Activated T-cell treated with anti-CD3 and anti-CD28 coated beads, Interleukin-2, amount 50 U/mL, for 24 hours (primary cell): ENCODE data around the gene NDUFB7.

Experiments used
- DNase-seq: peaks from one replicate; pipeline ENCODE4 v3.0.0-alpha.2; 2020
- H3K27ac Mint-ChIP-seq: 2 replicates; pipeline ENCODE4 v1.8.0; 2020; ENCODE audit warnings: mild to moderate bottlenecking, mixed read lengths
- H3K27me3 Mint-ChIP-seq: 2 replicates; pipeline ENCODE4 v1.8.0; 2020; ENCODE audit warnings: mixed read lengths
- H3K36me3 Mint-ChIP-seq: 2 replicates; pipeline ENCODE4 v1.8.0; 2020; ENCODE audit warnings: low read depth, mixed read lengths
- H3K4me1 Mint-ChIP-seq: 2 replicates; pipeline ENCODE4 v1.8.0; 2020; ENCODE audit warnings: low read depth, mixed read lengths
- H3K4me3 Mint-ChIP-seq: 2 replicates; pipeline ENCODE4 v1.8.0; 2020; ENCODE audit warnings: mild to moderate bottlenecking, moderate library complexity, mixed read lengths
- H3K9me3 Mint-ChIP-seq: 2 replicates; pipeline ENCODE4 v1.8.0; 2020; ENCODE audit warnings: mixed read lengths

Gene NDUFB7

DNA sequence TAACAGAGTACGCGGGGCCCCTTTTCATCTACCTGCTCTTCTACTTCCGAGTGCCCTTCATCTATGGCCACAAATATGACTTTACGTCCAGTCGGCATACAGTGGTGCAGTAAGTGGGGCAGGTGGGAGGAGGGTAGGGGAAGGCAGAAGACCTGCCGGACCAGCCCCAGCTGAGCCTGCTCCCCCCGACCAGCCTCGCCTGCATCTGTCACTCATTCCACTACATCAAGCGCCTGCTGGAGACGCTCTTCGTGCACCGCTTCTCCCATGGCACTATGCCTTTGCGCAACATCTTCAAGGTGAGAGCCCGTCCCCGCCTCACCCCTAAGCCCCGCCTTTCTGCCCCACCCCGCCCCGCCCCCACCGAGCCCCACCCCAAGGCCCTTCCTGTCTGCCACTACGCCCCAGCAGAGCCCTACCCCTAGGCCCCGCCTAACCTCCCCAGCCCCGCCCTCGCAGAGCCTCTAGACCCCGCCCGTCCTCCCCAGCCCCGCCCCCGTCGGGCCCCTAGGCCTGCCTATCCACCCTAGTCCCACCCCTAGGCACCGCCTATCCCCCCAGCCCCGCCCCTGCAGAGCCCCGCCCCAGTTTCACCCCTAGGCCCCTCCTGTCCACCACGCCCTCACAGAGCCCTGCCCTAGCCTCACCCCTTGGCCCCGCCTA is 7.7 kb downstream of the NDUFB7 start:
- DNase-seq: peak; percentile 63
- Mint-ChIP-seq H3K27ac (peak overlapping the region; percentile 82), H3K4me3 (no peak overlapping the region), H3K27me3 (no peaks in the 10 kb centered on the region), H3K4me1 (peaks cover 36% of the 10 kb centered on the region), H3K9me3 (no peaks in the 10 kb centered on the region), H3K36me3 (peaks cover 51% of the 10 kb centered on the region)

DNA sequence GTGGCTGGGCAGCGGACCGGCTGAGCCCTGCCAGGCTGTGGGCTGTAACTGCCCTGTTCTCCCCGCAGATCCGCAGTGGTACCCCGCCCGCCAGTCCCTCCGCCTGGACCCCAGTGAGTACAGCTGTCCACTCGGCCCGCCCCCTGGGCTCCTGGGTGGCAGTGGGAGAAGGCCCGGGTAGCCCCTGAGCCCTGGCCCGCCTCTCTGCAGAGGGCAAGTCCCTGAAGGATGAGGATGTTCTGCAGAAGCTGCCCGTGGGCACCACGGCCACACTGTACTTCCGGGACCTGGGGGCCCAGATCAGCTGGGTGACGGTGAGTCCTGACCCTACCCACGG is 8.3 kb downstream of the NDUFB7 start:
- no peak for DNase-seq
- H3K9me3 Mint-ChIP-seq: no peaks in the 10 kb centered on the region
- H3K27me3 Mint-ChIP-seq: no peaks in the 10 kb centered on the region
- peaks cover 33% of the 10 kb centered on the region for H3K4me1 Mint-ChIP-seq
- peak overlapping the region; percentile 82 for H3K27ac Mint-ChIP-seq
- H3K36me3 Mint-ChIP-seq: peaks cover 47% of the 10 kb centered on the region
- H3K4me3 Mint-ChIP-seq: no peak overlapping the region

DNA sequence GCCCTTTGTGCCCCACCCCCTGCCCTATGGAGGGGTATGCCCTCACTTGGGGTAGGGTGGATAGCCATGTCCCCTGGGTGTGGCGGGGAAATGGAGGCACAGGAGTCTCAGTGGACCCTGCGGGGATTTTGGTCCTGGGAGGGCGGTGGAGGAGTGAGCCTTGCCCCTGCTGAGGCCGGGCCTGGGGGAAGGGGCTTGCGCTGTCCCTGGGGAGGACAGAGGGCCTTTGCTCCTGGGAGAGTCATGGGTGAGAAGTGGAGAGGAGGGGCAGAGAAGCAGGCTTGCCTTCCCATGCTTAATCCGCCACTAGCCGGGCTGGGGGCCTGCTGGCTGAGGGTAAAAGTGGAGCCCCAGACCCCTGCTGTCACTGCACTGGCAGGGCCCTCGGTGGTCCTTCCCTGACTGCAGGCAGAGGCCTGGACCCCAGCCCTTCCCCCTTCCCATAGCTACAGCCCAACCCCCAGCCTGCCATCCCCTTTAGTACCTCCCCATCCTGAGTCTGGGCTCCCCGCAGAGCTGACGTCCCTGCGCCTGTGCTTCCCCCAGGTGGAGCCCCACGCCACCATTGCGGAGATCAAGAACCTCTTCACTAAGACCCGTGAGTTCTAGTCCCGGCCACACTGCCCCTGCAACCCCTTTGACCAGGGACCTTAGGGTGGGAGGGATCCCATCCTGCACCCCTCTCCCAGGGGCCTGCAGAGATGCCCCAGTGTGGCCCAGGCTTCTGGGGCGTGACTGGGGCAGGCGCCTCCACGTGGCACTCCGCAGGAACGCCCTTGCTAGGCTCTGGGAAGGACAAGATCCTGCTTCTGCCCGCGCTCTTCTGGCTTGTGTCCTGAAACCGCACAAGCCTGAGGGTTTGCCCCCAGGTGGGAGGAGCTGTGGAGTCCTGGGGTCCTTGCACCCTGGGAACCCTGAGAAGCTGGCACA is 8.9 kb downstream of the NDUFB7 start:
- peak overlapping the region; percentile 68 for H3K27ac Mint-ChIP-seq
- H3K36me3 Mint-ChIP-seq: peaks cover 44% of the 10 kb centered on the region
- DNase-seq: no peak
- no peaks in the 10 kb centered on the region for H3K27me3 Mint-ChIP-seq
- H3K4me3 Mint-ChIP-seq: no peak overlapping the region
- H3K9me3 Mint-ChIP-seq: no peaks in the 10 kb centered on the region
- H3K4me1 Mint-ChIP-seq: peaks cover 35% of the 10 kb centered on the region

DNA sequence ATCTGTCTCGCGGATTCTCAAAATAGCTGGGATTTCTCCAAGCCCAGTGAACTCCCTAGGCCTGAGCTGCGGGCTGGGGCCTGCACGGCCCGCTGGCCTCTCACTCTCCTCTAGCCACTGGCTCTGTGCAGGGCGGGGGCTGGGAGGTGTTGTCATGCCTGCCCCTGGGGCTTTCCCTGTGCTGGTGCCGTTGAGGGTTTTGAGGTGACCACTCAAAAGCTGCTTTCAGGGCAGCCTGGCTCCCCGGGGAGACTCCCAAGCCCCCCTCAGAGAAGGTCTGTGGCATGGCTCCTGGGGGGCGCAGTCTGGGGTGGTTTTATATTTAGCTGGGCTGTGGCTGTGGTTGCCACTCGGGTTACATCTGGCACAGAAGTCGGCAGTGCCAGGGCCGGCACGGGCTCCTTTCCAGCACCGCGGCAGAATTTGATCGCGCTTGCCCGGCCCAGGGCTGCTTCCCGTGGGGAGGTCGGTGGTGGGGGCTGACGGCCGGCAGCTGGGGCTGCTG is 10.0 kb downstream of the NDUFB7 start:
- Mint-ChIP-seq H3K4me3 (no peak overlapping the region), H3K4me1 (peaks cover 28% of the 10 kb centered on the region), H3K27ac (peak overlapping the region; percentile 61), H3K9me3 (no peaks in the 10 kb centered on the region), H3K27me3 (no peaks in the 10 kb centered on the region), H3K36me3 (peaks cover 35% of the 10 kb centered on the region)
- no peak for DNase-seq

DNA sequence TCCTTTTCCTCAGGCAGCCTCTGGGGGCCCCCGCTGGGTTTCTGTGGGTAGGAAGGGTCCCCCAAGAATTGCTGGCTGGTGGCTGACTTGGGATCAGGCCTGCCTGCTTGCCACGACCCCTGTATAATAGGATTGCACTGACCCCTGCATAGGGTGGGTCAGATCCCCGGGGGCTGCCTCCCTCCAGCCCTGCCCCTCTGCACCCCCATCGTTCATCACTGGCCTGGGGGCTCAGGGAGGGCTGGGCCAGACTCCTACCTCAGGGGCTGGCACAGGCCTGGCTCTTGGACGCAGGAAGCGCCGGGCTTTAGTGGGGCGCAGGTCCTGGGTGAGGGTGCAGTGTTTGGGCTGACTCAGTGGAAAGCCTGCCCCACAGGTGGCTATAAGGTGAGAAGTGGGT is 10.6 kb downstream of the NDUFB7 start:
- DNase-seq: no peak
- H3K27me3 Mint-ChIP-seq: no peaks in the 10 kb centered on the region
- no peak overlapping the region for H3K27ac Mint-ChIP-seq
- no peaks in the 10 kb centered on the region for H3K9me3 Mint-ChIP-seq
- H3K4me1 Mint-ChIP-seq: peaks cover 34% of the 10 kb centered on the region
- H3K36me3 Mint-ChIP-seq: peaks cover 31% of the 10 kb centered on the region
- H3K4me3 Mint-ChIP-seq: no peak overlapping the region

DNA sequence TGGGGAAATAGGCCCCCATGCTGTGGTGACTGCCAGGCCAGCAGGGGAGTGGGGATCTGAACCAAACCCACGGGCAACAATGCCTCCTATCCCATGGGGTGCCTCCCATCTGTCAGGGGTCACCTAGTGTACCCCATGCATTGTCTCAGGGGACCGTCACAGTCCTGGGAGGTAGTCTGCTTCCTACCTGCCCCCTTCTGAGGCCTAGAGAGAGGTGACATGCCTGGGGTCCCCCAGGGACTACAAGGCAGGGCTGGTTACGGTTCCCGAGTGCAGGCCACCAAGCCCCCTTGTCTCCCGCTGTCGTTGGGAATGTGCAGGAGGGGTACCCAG is 11.1 kb downstream of the NDUFB7 start:
- no peaks in the 10 kb centered on the region for H3K9me3 Mint-ChIP-seq
- no peak overlapping the region for H3K4me3 Mint-ChIP-seq
- no peak for DNase-seq
- peaks cover 26% of the 10 kb centered on the region for H3K36me3 Mint-ChIP-seq
- no peaks in the 10 kb centered on the region for H3K27me3 Mint-ChIP-seq
- H3K27ac Mint-ChIP-seq: peak overlapping the region; percentile 89
- H3K4me1 Mint-ChIP-seq: peaks cover 39% of the 10 kb centered on the region

DNA sequence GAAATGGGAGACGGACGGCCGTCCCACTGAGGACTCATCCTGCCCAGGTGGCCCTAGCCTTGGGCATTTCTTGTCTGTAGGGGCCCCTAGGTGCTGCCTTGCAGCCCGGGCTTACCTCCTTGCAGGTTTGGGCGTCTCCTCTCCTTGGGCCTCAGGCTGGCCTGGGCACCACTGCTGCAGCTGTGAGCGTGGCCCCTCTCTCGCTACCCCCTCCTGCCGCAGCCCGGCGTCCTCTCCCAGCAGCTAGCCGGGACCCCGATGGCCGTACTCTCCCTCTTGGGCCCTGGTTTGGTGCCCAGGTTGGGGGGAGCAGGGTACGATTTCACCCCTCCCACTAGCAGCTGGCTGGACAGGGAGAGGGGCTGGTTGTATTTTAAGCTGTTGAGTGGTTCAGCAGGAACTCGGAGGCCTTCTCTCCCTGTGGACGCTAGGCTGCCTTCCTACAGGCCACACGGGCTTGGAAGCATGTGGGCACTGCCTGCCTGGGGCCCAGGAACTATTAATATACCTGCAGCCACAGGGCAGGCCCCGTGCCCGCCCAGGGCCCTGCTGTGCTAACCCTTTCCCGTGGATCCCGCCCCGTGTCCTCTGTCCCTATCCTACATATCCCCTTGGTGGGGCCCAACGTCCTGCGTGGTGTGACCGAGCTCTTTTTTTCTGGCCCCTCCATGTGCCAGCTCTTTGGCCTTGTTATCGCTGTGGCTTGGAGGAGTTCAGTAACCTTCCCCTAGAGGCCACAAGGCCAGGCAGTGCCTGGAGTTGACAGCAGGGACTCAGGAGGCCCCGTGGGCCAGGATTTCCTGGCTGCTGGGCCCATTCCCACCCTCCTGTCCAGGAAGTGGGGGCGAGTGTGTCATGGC is 11.7 kb downstream of the NDUFB7 start:
- no peak for DNase-seq
- Mint-ChIP-seq H3K4me3 (no peak overlapping the region), H3K27ac (peak overlapping the region; percentile 89), H3K27me3 (no peaks in the 10 kb centered on the region), H3K36me3 (peaks cover 20% of the 10 kb centered on the region), H3K4me1 (peaks cover 41% of the 10 kb centered on the region), H3K9me3 (no peaks in the 10 kb centered on the region)

DNA sequence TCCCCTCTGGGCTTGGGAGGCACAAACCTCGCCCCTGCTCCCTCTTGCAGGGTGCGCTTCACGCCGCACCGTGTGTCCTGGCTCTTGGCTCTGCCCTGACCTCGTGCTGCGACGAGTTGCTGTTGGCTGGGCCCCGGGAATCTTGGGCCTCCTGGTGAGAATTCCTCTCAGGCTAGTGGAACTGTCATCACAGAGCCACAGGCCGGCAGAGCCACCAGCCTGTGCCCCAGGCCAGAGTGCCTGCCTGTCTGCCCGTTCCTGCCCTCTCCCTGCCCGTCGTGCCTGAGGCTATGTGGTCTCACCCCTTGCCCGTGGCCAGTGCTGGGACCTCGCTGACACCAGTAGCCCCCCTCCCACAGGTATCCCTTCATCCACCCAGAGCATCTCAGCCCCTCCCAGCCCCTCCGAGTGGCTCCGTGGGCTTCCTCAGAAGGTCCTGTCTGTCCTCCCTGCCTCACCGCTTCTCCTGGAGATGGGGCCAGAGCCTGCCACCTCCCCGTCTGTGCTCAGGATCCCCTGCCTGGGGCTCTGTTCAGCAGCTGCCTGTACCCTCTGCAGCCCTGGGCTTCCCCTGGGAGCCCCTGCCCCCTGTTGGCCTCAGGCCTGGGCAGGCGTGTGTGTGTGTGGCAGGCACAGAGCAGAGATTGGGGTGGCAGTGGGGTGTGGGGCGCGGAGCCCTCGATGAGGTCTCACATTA is 13.3 kb downstream of the NDUFB7 start:
- Mint-ChIP-seq H3K36me3 (peaks cover 13% of the 10 kb centered on the region), H3K27me3 (no peaks in the 10 kb centered on the region), H3K4me3 (no peak overlapping the region), H3K4me1 (peaks cover 46% of the 10 kb centered on the region), H3K27ac (no peak overlapping the region), H3K9me3 (no peaks in the 10 kb centered on the region)
- no peak for DNase-seq

DNA sequence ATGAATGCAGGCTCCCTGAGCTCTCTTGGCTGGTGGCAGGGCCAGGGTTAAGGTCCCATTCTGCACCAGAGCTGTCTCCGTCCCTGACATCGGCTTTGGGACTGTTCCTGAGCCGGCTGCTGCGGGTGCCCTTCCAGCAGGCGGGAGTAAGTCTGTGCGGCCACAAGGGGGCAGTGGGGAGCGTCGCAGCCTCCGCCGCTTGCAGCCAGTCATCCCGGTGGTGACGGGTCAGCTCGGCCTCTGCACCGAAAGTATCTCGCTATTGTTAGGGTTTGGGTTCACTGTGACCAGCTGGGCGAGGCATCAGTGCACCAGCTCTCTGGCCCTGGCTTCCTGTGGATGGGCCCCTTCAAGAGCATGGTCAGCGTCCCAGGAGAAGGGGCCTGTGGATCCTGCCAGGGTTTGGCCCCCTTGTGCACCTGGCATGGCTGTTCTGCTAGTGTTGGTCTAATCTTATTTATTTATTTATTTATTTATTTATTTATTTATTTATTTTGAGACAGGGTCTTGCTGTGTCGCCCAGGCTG is 15.1 kb downstream of the NDUFB7 start:
- Mint-ChIP-seq H3K27ac (no peak overlapping the region), H3K27me3 (no peaks in the 10 kb centered on the region), H3K4me1 (peaks cover 55% of the 10 kb centered on the region), H3K36me3 (peaks cover 16% of the 10 kb centered on the region), H3K4me3 (no peak overlapping the region), H3K9me3 (no peaks in the 10 kb centered on the region)
- DNase-seq: peak; percentile 83

DNA sequence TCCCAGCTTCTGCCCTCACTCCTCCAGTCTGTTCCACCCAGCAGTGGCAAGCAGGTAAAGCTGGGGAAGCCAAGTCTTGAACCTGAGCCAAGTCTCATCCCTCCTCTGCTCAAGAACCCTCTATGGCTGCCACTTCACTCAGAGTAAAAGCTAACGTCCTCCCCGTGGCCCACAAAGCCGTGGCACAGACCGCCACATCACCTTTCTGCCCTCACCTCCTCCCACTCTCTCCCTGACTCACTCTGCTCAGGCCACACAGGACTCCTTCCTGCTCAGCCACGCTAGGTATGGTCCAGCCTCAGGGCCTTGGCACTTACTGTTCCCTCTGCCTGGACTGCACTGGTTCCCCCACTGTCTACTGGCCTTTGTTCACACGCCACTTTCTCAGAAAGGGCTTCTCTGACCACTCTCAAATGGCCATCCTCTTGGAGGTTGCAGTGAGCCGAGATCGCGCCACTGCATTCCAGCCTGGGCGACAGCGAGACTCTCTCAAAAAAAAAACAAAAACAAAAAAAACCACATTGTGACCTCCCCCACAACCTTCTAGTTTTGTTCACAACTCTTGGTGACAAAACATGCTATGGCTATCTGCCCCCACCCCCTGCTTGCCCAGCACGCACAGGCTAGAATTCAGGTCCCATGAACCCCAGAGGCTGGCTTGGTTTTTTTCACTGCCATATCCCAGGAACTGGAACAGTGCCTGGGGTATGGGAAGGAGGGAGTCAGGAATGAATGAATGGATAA is 15.8 kb downstream of the NDUFB7 start:
- no peak for DNase-seq
- H3K27ac Mint-ChIP-seq: peak overlapping the region; percentile 79
- H3K27me3 Mint-ChIP-seq: no peaks in the 10 kb centered on the region
- H3K36me3 Mint-ChIP-seq: peaks cover 15% of the 10 kb centered on the region
- H3K9me3 Mint-ChIP-seq: no peaks in the 10 kb centered on the region
- peaks cover 56% of the 10 kb centered on the region for H3K4me1 Mint-ChIP-seq
- no peak overlapping the region for H3K4me3 Mint-ChIP-seq

DNA sequence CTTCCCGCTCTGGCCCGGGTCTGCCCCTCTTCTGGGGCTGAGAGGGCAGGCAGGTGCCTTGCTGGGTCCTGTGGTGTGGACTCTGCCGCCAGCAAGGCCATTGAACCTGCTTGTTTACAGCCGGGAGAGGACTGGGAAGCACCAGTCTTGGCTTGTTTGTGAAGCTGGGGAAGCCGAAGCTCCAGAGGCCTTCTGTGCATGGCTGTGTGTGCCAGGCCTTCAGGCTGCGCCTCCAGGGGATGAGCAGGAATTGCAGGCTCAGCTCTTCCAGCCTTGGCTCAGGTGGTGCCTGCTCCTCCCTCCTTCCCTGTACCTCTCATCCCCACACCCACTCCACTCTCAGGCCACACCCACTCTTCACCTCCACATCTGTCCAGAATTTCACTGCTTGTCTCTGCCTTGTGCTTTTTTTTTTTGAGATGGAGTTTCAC is 17.5 kb downstream of the NDUFB7 start:
- H3K4me1 Mint-ChIP-seq: peaks cover 63% of the 10 kb centered on the region
- H3K9me3 Mint-ChIP-seq: no peaks in the 10 kb centered on the region
- no peaks in the 10 kb centered on the region for H3K27me3 Mint-ChIP-seq
- peaks cover 19% of the 10 kb centered on the region for H3K36me3 Mint-ChIP-seq
- peak overlapping the region; percentile 32 for H3K27ac Mint-ChIP-seq
- no peak for DNase-seq
- H3K4me3 Mint-ChIP-seq: no peak overlapping the region

DNA sequence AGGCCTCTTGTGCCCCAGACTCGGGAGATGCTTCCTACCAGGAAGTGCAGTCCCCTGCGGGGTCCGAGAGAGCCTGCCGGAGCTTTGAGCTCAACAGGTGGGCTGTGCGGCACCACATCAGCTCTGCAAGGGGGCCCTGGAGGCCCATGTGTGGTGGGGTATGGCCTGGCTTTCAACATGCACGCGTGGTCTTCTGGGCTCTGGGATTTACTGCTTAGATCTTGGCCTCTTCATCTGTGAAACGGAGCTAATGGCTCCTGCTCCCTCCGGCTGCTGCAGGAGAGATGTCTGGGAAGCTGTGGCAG is 18.0 kb downstream of the NDUFB7 start:
- Mint-ChIP-seq H3K27me3 (no peaks in the 10 kb centered on the region), H3K27ac (peak overlapping the region; percentile 53), H3K4me1 (peaks cover 63% of the 10 kb centered on the region)

DNA sequence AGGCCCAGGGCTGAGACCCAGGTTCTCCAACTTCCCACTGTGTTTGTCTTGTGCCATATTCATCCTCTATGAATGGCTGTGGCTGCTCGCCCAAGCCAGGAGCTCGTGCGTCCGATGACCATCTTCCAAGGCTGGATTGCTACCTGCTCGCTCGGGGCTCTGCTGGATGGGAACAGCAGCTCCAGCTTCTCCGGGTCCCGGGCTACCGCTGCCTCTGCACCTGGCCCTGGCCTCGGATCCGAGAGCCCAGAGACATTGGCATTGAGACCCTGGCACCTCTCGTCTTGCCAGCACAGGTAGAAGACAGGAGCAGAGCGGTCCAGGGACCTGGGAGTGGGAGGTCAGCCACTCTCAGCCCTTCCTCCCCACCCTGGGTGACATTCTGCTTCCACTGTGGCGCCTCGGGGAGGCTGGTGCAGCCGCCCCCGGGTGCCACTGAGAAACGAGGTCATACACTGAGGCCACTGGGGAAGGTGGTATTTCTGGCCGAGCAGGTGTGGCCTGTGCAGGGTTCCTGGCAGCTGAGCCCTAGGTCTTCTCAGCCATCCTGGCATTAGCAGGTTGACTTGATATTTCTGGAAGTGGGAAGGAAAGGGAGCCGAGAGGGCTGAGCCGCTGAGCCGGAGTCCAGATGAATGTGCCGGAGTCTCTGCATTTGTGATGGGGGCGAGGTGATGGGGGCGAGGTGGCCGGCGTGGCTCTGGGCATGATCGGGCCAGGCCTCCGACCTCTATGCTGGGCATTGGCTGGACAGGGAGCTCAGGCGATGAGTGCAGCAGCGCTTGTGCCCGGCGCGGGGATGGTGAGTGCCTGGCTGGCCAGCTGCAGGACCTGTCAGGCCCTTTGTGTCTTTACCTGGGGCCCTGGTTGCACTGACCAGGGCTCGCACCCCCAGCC is 18.6 kb downstream of the NDUFB7 start:
- peak overlapping the region; percentile 78 for H3K27ac Mint-ChIP-seq
- no peaks in the 10 kb centered on the region for H3K9me3 Mint-ChIP-seq
- H3K27me3 Mint-ChIP-seq: no peaks in the 10 kb centered on the region
- H3K4me3 Mint-ChIP-seq: no peak overlapping the region
- H3K4me1 Mint-ChIP-seq: peaks cover 60% of the 10 kb centered on the region
- no peak for DNase-seq
- peaks cover 28% of the 10 kb centered on the region for H3K36me3 Mint-ChIP-seq

More for the DNA sequence above, 18.0 kb downstream of the NDUFB7 start:
- peaks cover 22% of the 10 kb centered on the region for H3K36me3 Mint-ChIP-seq
- H3K4me3 Mint-ChIP-seq: no peak overlapping the region
- DNase-seq: no peak
- H3K9me3 Mint-ChIP-seq: no peaks in the 10 kb centered on the region
